NT2/D1 (cell line): ENCODE data around the gene STK25.

ENCODE experiments used
- SUZ12 ChIP-seq: IDR thresholded peaks from 2 replicates; pipeline ENCODE4 v1.6.1; 2011; ENCODE audit not compliant: insufficient read length, insufficient read depth; ENCODE audit errors: extremely low read depth
- YY1 ChIP-seq: IDR thresholded peaks from 2 replicates; pipeline ENCODE4 v1.6.1; 2011; ENCODE audit not compliant: insufficient read length, insufficient read depth
- ZNF274 ChIP-seq: IDR thresholded peaks from 2 replicates; pipeline ENCODE4 v1.6.1; 2011; ENCODE audit warnings: mild to moderate bottlenecking, low read depth, low read length

- TF ChIP-seq YY1 (no peak), ZNF274 (no peak), SUZ12 (no peak)
Measured at GRCh38 chr2:241516520-241516965, 8.2 kb upstream of the STK25 start.
